ENCODE results near the gene GLDN.

GLDN gene

DNA sequence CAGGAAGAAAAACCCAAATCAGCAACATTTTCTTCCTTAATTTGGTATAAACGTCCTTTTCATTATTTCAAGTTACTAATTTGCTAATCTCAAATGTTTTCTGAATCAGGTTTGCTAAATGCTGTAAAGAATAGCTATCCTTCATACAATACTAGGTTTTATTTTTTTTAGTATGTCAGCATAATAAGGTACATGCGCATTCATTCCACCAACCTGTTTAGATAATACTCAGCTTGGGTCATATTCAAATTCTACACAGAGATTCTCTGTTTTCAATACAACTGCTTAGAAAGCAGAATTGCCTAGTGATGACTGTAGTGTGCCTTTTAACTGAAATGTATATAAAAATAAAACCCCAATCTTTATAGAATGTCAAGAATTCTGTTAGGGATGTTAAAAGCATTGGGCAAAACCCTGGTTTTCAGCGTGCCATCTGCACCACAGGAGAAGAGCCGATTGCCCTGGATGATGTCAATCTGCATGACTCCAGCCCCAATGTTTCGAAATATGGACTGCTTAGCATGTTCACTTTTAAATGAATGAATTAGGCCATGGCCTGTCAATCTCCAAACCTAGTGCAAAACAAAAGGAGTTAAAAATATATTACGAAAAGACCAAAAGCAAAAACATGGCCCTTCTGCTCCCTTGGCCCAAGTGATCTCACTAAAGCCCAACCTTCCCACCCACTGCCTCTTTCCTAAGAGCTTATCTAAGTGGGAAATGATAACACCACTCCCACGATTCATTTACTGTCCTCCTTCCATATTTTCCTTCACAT, 107.4 kb downstream of the GLDN start:
- no peak for DNase-seq

DNA sequence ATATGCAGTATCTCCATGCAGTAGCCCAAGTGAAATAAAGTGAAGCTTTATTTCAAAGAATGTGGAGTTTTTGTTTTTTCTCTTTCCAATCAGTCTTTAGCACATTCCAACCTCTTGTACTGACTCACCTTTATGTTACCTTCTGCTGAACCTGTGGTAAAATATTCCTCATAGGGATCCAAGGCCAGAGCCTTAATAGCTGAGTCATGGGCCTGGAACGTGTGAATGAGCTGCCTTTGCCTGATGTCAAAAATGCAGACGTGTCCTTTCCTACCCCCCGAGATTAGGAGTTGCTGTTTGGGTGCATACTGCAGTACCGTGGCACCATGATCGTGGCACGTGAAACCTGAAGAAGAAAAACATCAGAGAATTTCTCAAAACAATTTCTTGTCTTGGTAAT, 108.5 kb downstream of the GLDN start:
- DNase-seq, result no peak

Data from NCI-H2081 treated with DMSO at 0.1 percent for 48 hours (cell line).